H9 (cell line): ENCODE results near the gene MAP4K3. TPM values are rescaled to one million over a fixed set of nuclear protein-coding genes. Genes with fewer than 3 reads are reported as not detected.

Experiments used
- DNase-seq: peaks from one replicate; pipeline ENCODE4 v3.0.0-alpha.2; 2017
- H2AFZ ChIP-seq: one replicate; pipeline ENCODE4 v1.6.1; 2013; ENCODE audit warnings: mild to moderate bottlenecking, low read length, control low read depth, moderate library complexity
- H2AK5ac ChIP-seq: 2 replicates; pipeline ENCODE4 v1.6.1; 2013; ENCODE audit warnings: low read length, control low read depth, mixed read lengths; ENCODE audit not compliant: insufficient read length
- H2BK120ac ChIP-seq: one replicate; pipeline ENCODE4 v1.6.1; 2013; ENCODE audit warnings: low read depth, mild to moderate bottlenecking, low read length, control low read depth, inconsistent platforms; ENCODE audit not compliant: poor library complexity, severe bottlenecking
- H2BK12ac ChIP-seq: 2 replicates; pipeline ENCODE4 v1.6.1; 2013; ENCODE audit warnings: low read length, control low read depth, mixed read lengths, low read depth; ENCODE audit not compliant: insufficient read length
- H2BK15ac ChIP-seq: 2 replicates; pipeline ENCODE4 v1.6.1; 2013; ENCODE audit warnings: low read depth, low read length, control low read depth
- H2BK20ac ChIP-seq: one replicate; pipeline ENCODE4 v1.6.1; 2013; ENCODE audit warnings: low read depth, mild to moderate bottlenecking, low read length, control low read depth, inconsistent platforms; ENCODE audit not compliant: poor library complexity, severe bottlenecking
- H2BK5ac ChIP-seq: 2 replicates; pipeline ENCODE4 v1.6.1; 2013; ENCODE audit warnings: low read length, control low read depth, mixed read lengths; ENCODE audit not compliant: insufficient read length
- H3K14ac ChIP-seq: 2 replicates; pipeline ENCODE4 v1.6.1; 2013; ENCODE audit warnings: low read length, control low read depth; ENCODE audit not compliant: insufficient read depth
- H3K18ac ChIP-seq: 2 replicates; pipeline ENCODE4 v1.6.1; 2013; ENCODE audit warnings: low read depth, mild to moderate bottlenecking, mixed read lengths, low read length, control low read depth; ENCODE audit not compliant: insufficient read length
- H3K23ac ChIP-seq: 2 replicates; pipeline ENCODE4 v1.6.1; 2013; ENCODE audit warnings: low read length, control low read depth, mixed read lengths, low read depth; ENCODE audit not compliant: insufficient read length
- H3K23me2 ChIP-seq: 2 replicates; pipeline ENCODE4 v1.6.1; 2013; ENCODE audit warnings: low read depth, mild to moderate bottlenecking, mixed read lengths, low read length, control low read depth; ENCODE audit not compliant: insufficient read length, poor library complexity, severe bottlenecking
- H3K27ac ChIP-seq: 2 replicates; pipeline ENCODE4 v1.5.1; 2013; ENCODE audit warnings: low read length, control low read depth, mixed read lengths, low read depth; ENCODE audit not compliant: insufficient read length
- H3K27me3 ChIP-seq: 2 replicates; pipeline ENCODE4 v1.6.1; 2013; ENCODE audit warnings: low read length, control low read depth, inconsistent platforms; ENCODE audit not compliant: insufficient read depth
- H3K4ac ChIP-seq: 2 replicates; pipeline ENCODE4 v1.6.1; 2013; ENCODE audit warnings: low read depth, mild to moderate bottlenecking, control low read depth, inconsistent platforms, low read length, moderate library complexity
- H3K4me1 ChIP-seq: 2 replicates; pipeline ENCODE4 v1.6.1; 2013; ENCODE audit warnings: low read length, control low read depth, inconsistent platforms; ENCODE audit not compliant: insufficient read depth
- H3K4me2 ChIP-seq: 2 replicates; pipeline ENCODE4 v1.6.1; 2013; ENCODE audit warnings: low read length, control low read depth, mixed read lengths; ENCODE audit not compliant: insufficient read length, insufficient read depth
- H3K56ac ChIP-seq: 2 replicates; pipeline ENCODE4 v1.6.1; 2013; ENCODE audit warnings: low read depth, mild to moderate bottlenecking, mixed read lengths, low read length, control low read depth; ENCODE audit not compliant: insufficient read length
- H3K79me1 ChIP-seq: 2 replicates; pipeline ENCODE4 v1.6.1; 2013; ENCODE audit warnings: low read depth, mild to moderate bottlenecking, moderate library complexity, low read length, control low read depth, inconsistent platforms; ENCODE audit not compliant: insufficient read depth, poor library complexity, severe bottlenecking
- H3K79me2 ChIP-seq: 2 replicates; pipeline ENCODE4 v1.6.1; 2013; ENCODE audit warnings: low read length, control low read depth, inconsistent platforms; ENCODE audit not compliant: insufficient read depth
- H3K9ac ChIP-seq: 2 replicates; pipeline ENCODE4 v1.6.1; 2013; ENCODE audit warnings: low read length, control low read depth, mixed read lengths; ENCODE audit not compliant: insufficient read length; ENCODE audit errors: extremely low read depth
- H3K9me3 ChIP-seq: one replicate; pipeline ENCODE4 v1.6.1; 2013; ENCODE audit warnings: low read depth, low read length, inconsistent platforms; ENCODE audit not compliant: control insufficient read depth
- H3T11ph ChIP-seq: one replicate; pipeline ENCODE4 v1.6.1; 2013; ENCODE audit warnings: mild to moderate bottlenecking, low read length, control low read depth, inconsistent platforms
- H4K20me1 ChIP-seq: one replicate; pipeline ENCODE4 v1.6.1; 2013; ENCODE audit not compliant: control insufficient read depth, insufficient read length, insufficient read depth
- H4K5ac ChIP-seq: 2 replicates; pipeline ENCODE4 v1.6.1; 2013; ENCODE audit warnings: low read depth, mild to moderate bottlenecking, mixed read lengths, low read length, control low read depth; ENCODE audit not compliant: insufficient read length
- H4K8ac ChIP-seq: replicated peaks from 2 replicates; pipeline ENCODE4 v1.6.1; 2013; ENCODE audit warnings: low read length, control low read depth, mixed read lengths, low read depth; ENCODE audit not compliant: insufficient read length
- H4K91ac ChIP-seq: 2 replicates; pipeline ENCODE4 v1.6.1; 2013; ENCODE audit warnings: low read depth, mild to moderate bottlenecking, moderate library complexity, mixed read lengths, low read length, control low read depth; ENCODE audit not compliant: insufficient read length
- H3K27ac Mint-ChIP-seq, 3 experiments: 2 replicates in 2 of 3; 3 replicates in 1 of 3; pipeline ENCODE4 v1.8.0; 2020 to 2021; ENCODE audit warnings: mixed read lengths in 3 of 3, mild to moderate bottlenecking in 1 of 3, moderate library complexity in 1 of 3
- H3K27me3 Mint-ChIP-seq: 2 replicates; pipeline ENCODE4 v1.8.0; 2021; ENCODE audit warnings: low read depth, mild to moderate bottlenecking, moderate library complexity, mixed read lengths
- H3K36me3 Mint-ChIP-seq, 3 experiments: 2 replicates in 2 of 3; 3 replicates in 1 of 3; pipeline ENCODE4 v1.8.0; 2020 to 2021; ENCODE audit warnings: low read depth in 3 of 3, mixed read lengths in 3 of 3; ENCODE audit not compliant: insufficient read depth in 1 of 3
- H3K4me1 Mint-ChIP-seq, 2 experiments: 2 replicates each; pipeline ENCODE4 v1.8.0; 2020; ENCODE audit warnings: mixed read lengths in 2 of 2
- H3K4me3 Mint-ChIP-seq, 2 experiments: 2 replicates in 1 of 2; 3 replicates in 1 of 2; pipeline ENCODE4 v1.8.0; 2020 to 2021; ENCODE audit warnings: mild to moderate bottlenecking in 2 of 2, mixed read lengths in 2 of 2, moderate library complexity in 1 of 2
- H3K9me3 Mint-ChIP-seq, 2 experiments: 2 replicates in 1 of 2; 3 replicates in 1 of 2; pipeline ENCODE4 v1.8.0; 2020; ENCODE audit warnings: mild to moderate bottlenecking in 2 of 2, mixed read lengths in 2 of 2, moderate library complexity in 1 of 2
- WGBS: extraction: QIAGEN DNeasy Blood & Tissue Kit; methylation state at CpG from one replicate; pipeline ENCODE4 v1.1.7; 2013; ENCODE audit warnings: missing lambda C conversion rate, low lambda C conversion rate, mixed read lengths; ENCODE audit not compliant: insufficient read length; ENCODE audit errors: extremely low coverage; 5-methylcytosine and 5-hydroxymethylcytosine counted together
- total RNA-seq: library from RNA; stranded (reverse); gene quantifications from 2 replicates; pipeline ENCODE4 v1.2.1, GENCODE V29; 2021
- TF ChIP-seq, protein P1 (sequence below): fragments of 200-600 bp; sonication (generic); conservative IDR thresholded peaks from 3 replicates; pipeline ENCODE4 v1.8.0; 2021; ENCODE audit warnings: antibody characterized with exemption, mild to moderate bottlenecking

The MAP4K3 gene
- total RNA-seq, 1 experiment from 2014 or later, result 37.9 TPM

- H3K4me1 Mint-ChIP-seq, result peaks cover 30 to 31% of the 10 kb centered on the region in 2 experiments
- Histone ChIP-seq H3K79me2 (no peaks in the 10 kb centered on the region), H2AK5ac (no peak overlapping the region), H3K23me2 (peaks cover 3% of the 10 kb centered on the region), H3K9me3 (no peaks in the 10 kb centered on the region), H4K20me1 (no peaks in the 10 kb centered on the region), H3K18ac (no peak overlapping the region), H2BK15ac (no peak overlapping the region), H3K9ac (no peak overlapping the region), H3T11ph (no peak overlapping the region), H2AFZ (no peak overlapping the region), H3K27me3 (no peaks in the 10 kb centered on the region), H3K4ac (no peak overlapping the region), H3K27ac (peak overlapping the region; percentile 14), H3K56ac (no peak overlapping the region), H2BK120ac (no peak overlapping the region), H3K14ac (no peak overlapping the region), H2BK12ac (no peak overlapping the region), H2BK20ac (no peak overlapping the region), H4K5ac (no peak overlapping the region), H3K79me1 (no peaks in the 10 kb centered on the region), H4K8ac (no peak overlapping the region), H4K91ac (no peak overlapping the region), H3K4me1 (peaks cover 4% of the 10 kb centered on the region; the same call in 1 of the 2 replicates), H2BK5ac (no peak overlapping the region), H3K4me2 (peak overlapping the region; percentile 64), H3K23ac (no peak overlapping the region)
- no peaks in the 10 kb centered on the region for H3K36me3 Mint-ChIP-seq
- H3K27me3 Mint-ChIP-seq, result no peaks in the 10 kb centered on the region
- TF ChIP-seq, protein P1, sequence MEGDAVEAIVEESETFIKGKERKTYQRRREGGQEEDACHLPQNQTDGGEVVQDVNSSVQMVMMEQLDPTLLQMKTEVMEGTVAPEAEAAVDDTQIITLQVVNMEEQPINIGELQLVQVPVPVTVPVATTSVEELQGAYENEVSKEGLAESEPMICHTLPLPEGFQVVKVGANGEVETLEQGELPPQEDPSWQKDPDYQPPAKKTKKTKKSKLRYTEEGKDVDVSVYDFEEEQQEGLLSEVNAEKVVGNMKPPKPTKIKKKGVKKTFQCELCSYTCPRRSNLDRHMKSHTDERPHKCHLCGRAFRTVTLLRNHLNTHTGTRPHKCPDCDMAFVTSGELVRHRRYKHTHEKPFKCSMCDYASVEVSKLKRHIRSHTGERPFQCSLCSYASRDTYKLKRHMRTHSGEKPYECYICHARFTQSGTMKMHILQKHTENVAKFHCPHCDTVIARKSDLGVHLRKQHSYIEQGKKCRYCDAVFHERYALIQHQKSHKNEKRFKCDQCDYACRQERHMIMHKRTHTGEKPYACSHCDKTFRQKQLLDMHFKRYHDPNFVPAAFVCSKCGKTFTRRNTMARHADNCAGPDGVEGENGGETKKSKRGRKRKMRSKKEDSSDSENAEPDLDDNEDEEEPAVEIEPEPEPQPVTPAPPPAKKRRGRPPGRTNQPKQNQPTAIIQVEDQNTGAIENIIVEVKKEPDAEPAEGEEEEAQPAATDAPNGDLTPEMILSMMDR, result peak; percentile 97
- WGBS, result no CpG with 5 or more reads among the region's 9 CpGs
- peak overlapping the region; percentile 67 to 87 (median 85); a peak in 6 of 7 replicates for H3K27ac Mint-ChIP-seq
- DNase-seq, result peak; percentile 82
- H3K9me3 Mint-ChIP-seq, result no peaks in the 10 kb centered on the region
- H3K4me3 Mint-ChIP-seq, result peak overlapping the region; percentile 60 to 74
Measured at GRCh38 chr2:39227628-39228412, 209.3 kb downstream of the MAP4K3 start.
